H1 (cell line): ENCODE data around the gene ZIC1.

ENCODE experiments used
- ATF3 ChIP-seq: IDR thresholded peaks from 2 replicates; pipeline ENCODE4 v1.6.1; 2011; ENCODE audit warnings: low read depth, mild to moderate bottlenecking, low read length; ENCODE audit not compliant: insufficient read depth
- CTCF ChIP-seq, 3 experiments: IDR thresholded peaks; 1 replicate in 2 of 3; 2 replicates in 1 of 3; pipeline versions ENCODE4 v1.5.1 to v1.6.1; 2011; ENCODE audit warnings: low read length in 3 of 3, mild to moderate bottlenecking in 3 of 3, inconsistent platforms in 2 of 3, low read depth in 1 of 3, moderate library complexity in 1 of 3; ENCODE audit not compliant: insufficient read depth in 1 of 3; ENCODE audit errors: control extremely low read depth in 1 of 3
- EZH2 ChIP-seq: fragments of 200-600 bp; sonication (generic); IDR thresholded peaks from 2 replicates; pipeline ENCODE4 v1.7.1; 2012; ENCODE audit warnings: low read depth, mild to moderate bottlenecking, moderate library complexity, low read length, inconsistent platforms; ENCODE audit not compliant: severe bottlenecking
- POLR2A ChIP-seq, 2 experiments: IDR thresholded peaks; 1 replicate in 1 of 2; 2 replicates in 1 of 2; pipeline ENCODE4 v1.6.1; 2011; ENCODE audit warnings: low read depth in 2 of 2, low read length in 2 of 2, mild to moderate bottlenecking in 2 of 2; ENCODE audit errors: control extremely low read depth in 1 of 2
- POLR2AphosphoS5 ChIP-seq: IDR thresholded peaks from 2 replicates; pipeline ENCODE4 v1.6.1; 2011; ENCODE audit warnings: low read depth, low read length
- SUZ12 ChIP-seq: fragments of 200-600 bp; sonication (generic); IDR thresholded peaks from 2 replicates; pipeline ENCODE4 v1.6.1; 2012; ENCODE audit warnings: mild to moderate bottlenecking, inconsistent platforms, low read length, moderate library complexity, mixed read lengths

- TF ChIP-seq CTCF (IDR thresholded peaks at IDR 0.05; ENCODE audit: control extremely low read depth in 1 of 3, insufficient read depth in 1 of 3, low read depth in 1 of 3, low read length in 3 of 3): peak; percentile 60 to 77 (median 75)
- TF ChIP-seq POLR2A (IDR thresholded peaks at IDR 0.05; ENCODE audit: control extremely low read depth in 1 of 2, low read depth in 2 of 2, low read length in 2 of 2): no peak
- no peak for TF ChIP-seq EZH2
- no peak for TF ChIP-seq ATF3
- TF ChIP-seq POLR2AphosphoS5: no peak
- no peak for TF ChIP-seq SUZ12
These were observed 25.5 kb upstream of the ZIC1 start for GRCh38 chr3:147383617-147384016.
